ENCODE results near the gene MTMR3. TPM values are rescaled to one million over a fixed set of nuclear protein-coding genes. Genes with fewer than 3 reads are reported as not detected.

Gene MTMR3
- total RNA-seq, 1 donor from 2014 or later, result 26.1 TPM

- DNase-seq (ENCODE audit: low spot score in 2 of 2), result no peak
- Histone ChIP-seq H3K36me3 (peaks cover 59 to 78% of the 10 kb centered on the region in 2 donors), H3K27me3 (no peaks in the 10 kb centered on the region), H3K27ac (no peak overlapping the region), H3K9me3 (no peaks in the 10 kb centered on the region), H3K4me3 (no peak overlapping the region), H3K4me1 (no peaks in the 10 kb centered on the region)
- TF ChIP-seq CTCF (IDR thresholded peaks at IDR 0.05), result no peak
- intact Hi-C loops (cut with DNase I), result no loop called here
These were observed 143.8 kb downstream of the MTMR3 start for GRCh38 chr22:30026756-30027155.

- H3K36me3 ChIP-seq, result peaks cover 54 to 74% of the 10 kb centered on the region in 2 donors
- H3K27me3 ChIP-seq, result no peaks in the 10 kb centered on the region
- no peaks in the 10 kb centered on the region for H3K9me3 ChIP-seq
- no peak for DNase-seq (ENCODE audit: low spot score in 2 of 2)
- intact Hi-C loops (cut with DNase I), result no loop called here
- no peaks in the 10 kb centered on the region for H3K4me1 ChIP-seq
- TF ChIP-seq CTCF (IDR thresholded peaks at IDR 0.05), result no peak
- H3K27ac ChIP-seq, result no peak overlapping the region
- H3K4me3 ChIP-seq, result no peak overlapping the region
These were observed 144.2 kb downstream of the MTMR3 start for GRCh38 chr22:30027169-30027568.

- Histone ChIP-seq H3K4me3 (no peak overlapping the region), H3K9me3 (no peaks in the 10 kb centered on the region), H3K36me3 (peaks cover 48 to 68% of the 10 kb centered on the region in 2 donors), H3K27me3 (no peaks in the 10 kb centered on the region), H3K27ac (no peak overlapping the region), H3K4me1 (no peaks in the 10 kb centered on the region)
- intact Hi-C loops (cut with DNase I), result no loop called here
- DNase-seq (ENCODE audit: low spot score in 2 of 2), result no peak
- TF ChIP-seq CTCF (IDR thresholded peaks at IDR 0.05), result no peak
These were observed 144.8 kb downstream of the MTMR3 start for GRCh38 chr22:30027791-30028190.

GRCh38 chr22:30028731-30029130 lies 145.8 kb downstream of the MTMR3 start:
- Histone ChIP-seq H3K27ac (no peak overlapping the region), H3K4me1 (no peaks in the 10 kb centered on the region), H3K36me3 (peaks cover 41 to 59% of the 10 kb centered on the region in 2 donors), H3K4me3 (no peak overlapping the region), H3K9me3 (no peaks in the 10 kb centered on the region), H3K27me3 (no peaks in the 10 kb centered on the region)
- no peak for DNase-seq (ENCODE audit: low spot score in 2 of 2)
- intact Hi-C loops (cut with DNase I), result no loop called here
- no peak for TF ChIP-seq CTCF (IDR thresholded peaks at IDR 0.05)

GRCh38 chr22:30029512-30029911 lies 146.5 kb downstream of the MTMR3 start:
- Histone ChIP-seq H3K36me3 (peaks cover 35 to 51% of the 10 kb centered on the region in 2 donors), H3K4me3 (no peak overlapping the region), H3K27ac (no peak overlapping the region), H3K9me3 (no peaks in the 10 kb centered on the region), H3K4me1 (no peaks in the 10 kb centered on the region), H3K27me3 (no peaks in the 10 kb centered on the region)
- intact Hi-C loops (cut with DNase I), result no loop called here
- DNase-seq (ENCODE audit: low spot score in 2 of 2), result no peak
- no peak for TF ChIP-seq CTCF (IDR thresholded peaks at IDR 0.05)

- Histone ChIP-seq H3K36me3 (peaks cover 27 to 43% of the 10 kb centered on the region in 2 donors), H3K4me1 (no peaks in the 10 kb centered on the region), H3K9me3 (no peaks in the 10 kb centered on the region), H3K4me3 (no peak overlapping the region), H3K27ac (no peak overlapping the region), H3K27me3 (no peaks in the 10 kb centered on the region)
- no peak for DNase-seq (ENCODE audit: low spot score in 2 of 2)
- intact Hi-C loops (cut with DNase I), result no loop called here
- TF ChIP-seq CTCF (IDR thresholded peaks at IDR 0.05), result no peak
These were observed 147.4 kb downstream of the MTMR3 start for GRCh38 chr22:30030329-30030728.

All from ascending aorta (tissue), 2 donors.